ENCODE results near the gene FAM153A. TPM values are rescaled to one million over a fixed set of nuclear protein-coding genes. Genes with fewer than 3 reads are reported as not detected.
"Not testable (repeated sequence)": the region's sequence is repeated elsewhere in the genome, so short reads cannot be mapped to it uniquely, and the experiment has no call there.

FAM153A gene
- total and polyA plus RNA-seq, 9 of the 15 experiments (the other 6 are each of a cell fraction or from before 2014, with no cell fraction given) = 0.01 to 0.21 (median 0.13) TPM; not detected in 6

GRCh38 chr5:177695356-177695930 lies 87.3 kb downstream of the FAM153A start:
- H3K36me3 ChIP-seq (ENCODE audit: control insufficient read depth, insufficient read depth, low read length); H3K79me2 ChIP-seq (ENCODE audit: control insufficient read depth, insufficient read depth, low read length); H3K9me3 ChIP-seq (replicated peaks; ENCODE audit: control insufficient read depth, insufficient read depth, low read depth, low read length); H3K27ac ChIP-seq (ENCODE audit: extremely low read depth, low read depth, low read length); H3K9me1 ChIP-seq (ENCODE audit: control insufficient read depth, insufficient read depth, low read length); POLR2A ChIA-PET; H3K27me3 ChIP-seq (ENCODE audit: control insufficient read depth in 2 of 2, insufficient read depth in 2 of 2, low read length in 2 of 2); H4K20me1 ChIP-seq (replicated peaks; ENCODE audit: control insufficient read depth, insufficient read depth, low read length); H3K9ac ChIP-seq (ENCODE audit: insufficient read depth in 1 of 2, low read depth in 2 of 2, low read length in 2 of 2); intact Hi-C loops (cut with micrococcal nuclease); H3K4me3 ChIP-seq; H2AFZ ChIP-seq (ENCODE audit: low read depth, low read length); DNase-seq (ENCODE audit: extremely low read depth in 1 of 4, low spot score in 3 of 4); H3K4me1 ChIP-seq (replicated peaks in 1 of 2; ENCODE audit: control insufficient read depth in 2 of 2, insufficient read depth in 2 of 2, low read length in 2 of 2); H3K4me2 ChIP-seq (ENCODE audit: insufficient read depth, low read length); BruUV-seq (replicated peaks); CTCF ChIA-PET (ENCODE audit: low intra/inter-chr PET ratio); FAIRE-seq; TF ChIP-seq ID3 (CRISPR knock-in tag; IDR thresholded peaks at IDR 0.05): not testable (repeated sequence)
- peak; percentile 6; the same call in 1 of the 3 replicates for ATAC-seq
- TF ChIP-seq DMBX1 (CRISPR knock-in tag; IDR thresholded peaks at IDR 0.05; ENCODE audit: borderline replicate concordance) (peak; percentile 79; the same call in 1 of the 2 replicates), SMAD4 (CRISPR knock-in tag; conservative IDR thresholded peaks at IDR 0.05) (0 out of 2 replicates have a peak, but pooled peaks have one; percentile 30), ID3 (tag; IDR thresholded peaks at IDR 0.05) (peak; percentile 77)
- 23% methylated on average over 6 of the region's 12 CpGs for WGBS (ENCODE audit: insufficient coverage, low coverage, missing lambda C conversion rate)
- in situ Hi-C loops (cut with MboI) = loop anchor here (5.0 kb wide), 1 partner anchor 1483 kb away; no protein-coding TSS in a partner anchor

- ATAC-seq = peak; percentile 59
- H3K27me3 ChIP-seq (ENCODE audit: control insufficient read depth in 2 of 2, insufficient read depth in 2 of 2, low read length in 2 of 2); in situ Hi-C loops (cut with MboI); H3K4me3 ChIP-seq; H3K9me1 ChIP-seq (ENCODE audit: control insufficient read depth, insufficient read depth, low read length); FAIRE-seq; H3K9ac ChIP-seq (ENCODE audit: insufficient read depth in 1 of 2, low read depth in 2 of 2, low read length in 2 of 2); H2AFZ ChIP-seq (ENCODE audit: low read depth, low read length); H3K4me2 ChIP-seq (ENCODE audit: insufficient read depth, low read length); H3K27ac ChIP-seq (ENCODE audit: extremely low read depth, low read depth, low read length); H3K4me1 ChIP-seq (replicated peaks in 1 of 2; ENCODE audit: control insufficient read depth in 2 of 2, insufficient read depth in 2 of 2, low read length in 2 of 2); BruUV-seq (replicated peaks); CTCF ChIA-PET (ENCODE audit: low intra/inter-chr PET ratio); DNase-seq (ENCODE audit: extremely low read depth in 1 of 4, low spot score in 3 of 4); POLR2A ChIA-PET; H4K20me1 ChIP-seq (replicated peaks; ENCODE audit: control insufficient read depth, insufficient read depth, low read length); intact Hi-C loops (cut with micrococcal nuclease); H3K9me3 ChIP-seq (replicated peaks; ENCODE audit: control insufficient read depth, insufficient read depth, low read depth, low read length); H3K79me2 ChIP-seq (ENCODE audit: control insufficient read depth, insufficient read depth, low read length); H3K36me3 ChIP-seq (ENCODE audit: control insufficient read depth, insufficient read depth, low read length): not testable (repeated sequence)
- no CpG with 5 or more reads among the region's 2 CpGs for WGBS (ENCODE audit: insufficient coverage, low coverage, missing lambda C conversion rate)
Measured at GRCh38 chr5:177694518-177694835, 88.2 kb downstream of the FAM153A start.

Data from K562 (cell line).